IMR-90 (cell line): ENCODE results near the gene ALKBH1. TPM values are rescaled to one million over a fixed set of nuclear protein-coding genes. Genes with fewer than 3 reads are reported as not detected.

Source experiments
- ATAC-seq: fragments of 200-7000 bp; cut with Tn5 transposase; 2 replicates; pipeline ENCODE4 v1.9.1; 2020; ENCODE audit warnings: low read depth, mild to moderate bottlenecking, moderate library complexity
- BruUV-seq: library from RNA; stranded (reverse); fragments of 400-500 nt; replicated peaks from 2 replicates; lab custom pipeline; 2021; lab: Mats Ljungman, UMichigan
- CTCF ChIA-PET: fragments of 300-600 bp; formaldehyde crosslinking; extraction: SDS; loops from one replicate; lab custom pipeline; 2021; ENCODE audit warnings: antibody characterized with exemption; lab: Yijun Ruan, JAX
- POLR2A ChIA-PET: fragments of 300-600 bp; sonication (Branson Sonifier 250); formaldehyde crosslinking; loops from one replicate; lab custom pipeline; 2022; ENCODE audit warnings: antibody characterized with exemption; ENCODE audit not compliant: unreplicated experiment; lab: Charles Lee
- DNase-seq: peaks from one replicate; pipeline ENCODE4 v3.0.0; 2013
- H2AFZ ChIP-seq: replicated peaks from 2 replicates; pipeline ENCODE3; 2013; ENCODE audit warnings: low read length, mild to moderate bottlenecking; ENCODE audit not compliant: poor library complexity
- H2AK5ac ChIP-seq: 2 replicates; pipeline ENCODE4 v1.6.1; 2013; ENCODE audit warnings: low read depth, low read length, inconsistent platforms
- H2AK9ac ChIP-seq: replicated peaks from 2 replicates; pipeline ENCODE3; 2013; ENCODE audit warnings: mild to moderate bottlenecking, low read depth, low read length, moderate library complexity; ENCODE audit not compliant: poor library complexity
- H2BK120ac ChIP-seq: 2 replicates; pipeline ENCODE4 v1.6.1; 2013; ENCODE audit warnings: low read depth, low read length, inconsistent platforms
- H2BK15ac ChIP-seq: 3 replicates; pipeline ENCODE4 v1.6.1; 2013; ENCODE audit warnings: low read depth, low read length, inconsistent platforms
- H2BK20ac ChIP-seq: 2 replicates; pipeline ENCODE4 v1.6.1; 2013; ENCODE audit warnings: low read depth, mild to moderate bottlenecking, inconsistent platforms, low read length, moderate library complexity
- H2BK5ac ChIP-seq: 2 replicates; pipeline ENCODE4 v1.6.1; 2013; ENCODE audit warnings: mild to moderate bottlenecking, low read depth, low read length, inconsistent platforms; ENCODE audit not compliant: poor library complexity, severe bottlenecking
- H3K14ac ChIP-seq: replicated peaks from 2 replicates; pipeline ENCODE4 v1.6.1; 2013; ENCODE audit warnings: low read depth, low read length, inconsistent platforms
- H3K18ac ChIP-seq: 2 replicates; pipeline ENCODE4 v1.6.1; 2013; ENCODE audit warnings: low read depth, low read length, control low read depth
- H3K23ac ChIP-seq: 2 replicates; pipeline ENCODE4 v1.6.1; 2013; ENCODE audit warnings: low read depth, low read length, inconsistent platforms
- H3K27ac ChIP-seq: 2 replicates; pipeline ENCODE4 v1.5.1; 2013; ENCODE audit warnings: mild to moderate bottlenecking, control low read depth, low read length; ENCODE audit not compliant: insufficient read depth
- H3K27me3 ChIP-seq: 2 replicates; pipeline ENCODE4 v1.6.1; 2013; ENCODE audit warnings: low read length; ENCODE audit not compliant: control insufficient read depth, insufficient read depth
- H3K36me3 ChIP-seq: 2 replicates; pipeline ENCODE4 v1.6.1; 2013; ENCODE audit warnings: low read length, mixed read lengths; ENCODE audit not compliant: control insufficient read depth, insufficient read depth
- H3K4ac ChIP-seq: 2 replicates; pipeline ENCODE4 v1.6.1; 2013; ENCODE audit warnings: low read depth, low read length, inconsistent platforms
- H3K4me1 ChIP-seq: 2 replicates; pipeline ENCODE4 v1.6.1; 2013; ENCODE audit warnings: low read length, mixed read lengths; ENCODE audit not compliant: control insufficient read depth, insufficient read depth
- H3K4me2 ChIP-seq: 2 replicates; pipeline ENCODE4 v1.6.1; 2013; ENCODE audit warnings: low read depth, mild to moderate bottlenecking, control low read depth, low read length, moderate library complexity
- H3K4me3 ChIP-seq: 2 replicates; pipeline ENCODE4 v1.5.1; 2013; ENCODE audit warnings: low read depth, mild to moderate bottlenecking, control low read depth, low read length, moderate library complexity; ENCODE audit not compliant: insufficient read depth
- H3K56ac ChIP-seq: 2 replicates; pipeline ENCODE4 v1.6.1; 2013; ENCODE audit warnings: low read length, inconsistent platforms; ENCODE audit not compliant: insufficient read depth; ENCODE audit errors: extremely low read depth
- H3K79me1 ChIP-seq, 2 experiments: 2 replicates each; pipeline ENCODE4 v1.6.1; 2013; ENCODE audit warnings: low read length in 2 of 2, inconsistent platforms in 1 of 2, low read depth in 1 of 2
- H3K9ac ChIP-seq: 2 replicates; pipeline ENCODE4 v1.6.1; 2013; ENCODE audit warnings: low read depth, low read length, control low read depth
- H3K9me1 ChIP-seq: 2 replicates; pipeline ENCODE4 v1.6.1; 2013; ENCODE audit warnings: low read length, inconsistent platforms; ENCODE audit not compliant: insufficient read depth
- H3K9me3 ChIP-seq: 2 replicates; pipeline ENCODE4 v1.6.1; 2013; ENCODE audit warnings: low read length; ENCODE audit not compliant: control insufficient read depth, insufficient read depth
- H4K20me1 ChIP-seq: 2 replicates; pipeline ENCODE4 v1.6.1; 2013; ENCODE audit warnings: low read length, inconsistent platforms; ENCODE audit not compliant: insufficient read depth
- H4K5ac ChIP-seq: 2 replicates; pipeline ENCODE4 v1.6.1; 2013; ENCODE audit warnings: mild to moderate bottlenecking, low read depth, low read length, control low read depth
- H4K8ac ChIP-seq, 2 experiments: 2 replicates each; pipeline ENCODE4 v1.6.1; 2013; ENCODE audit warnings: low read depth in 2 of 2, low read length in 2 of 2, control low read depth in 1 of 2, inconsistent platforms in 1 of 2
- H4K91ac ChIP-seq: 2 replicates; pipeline ENCODE4 v1.6.1; 2013; ENCODE audit warnings: low read depth, low read length, inconsistent platforms; ENCODE audit not compliant: insufficient read depth
- CTCF ChIP-seq: conservative IDR thresholded peaks from 2 replicates; pipeline ENCODE4 v1.5.1; 2012; ENCODE audit warnings: mild to moderate bottlenecking, low read depth, low read length, improper control_type of control experiment
- MAFK ChIP-seq: IDR thresholded peaks from 2 replicates; pipeline ENCODE4 v1.6.1; 2012; ENCODE audit warnings: low read depth, low read length, improper control_type of control experiment
- POLR2A ChIP-seq: IDR thresholded peaks from 2 replicates; pipeline ENCODE4 v1.6.1; 2012; ENCODE audit warnings: mild to moderate bottlenecking, low read depth, low read length
- SMC3 ChIP-seq: fragments of 150-350 bp; IDR thresholded peaks from 2 replicates; pipeline ENCODE4 v1.6.1; 2016; ENCODE audit warnings: low read depth, mild to moderate bottlenecking, antibody characterized with exemption, low read length, moderate library complexity
- WGBS, 2 experiments: methylation state at CpG; one replicate each; pipeline versions ENCODE4 v1.1.5 to v1.1.7; 2013; ENCODE audit warnings: missing lambda C conversion rate in 2 of 2; ENCODE audit not compliant: insufficient read length in 1 of 2; ENCODE audit errors: extremely low coverage in 2 of 2; 5-methylcytosine and 5-hydroxymethylcytosine counted together
- dilution Hi-C: fragments of 300-500 bp; cut with HindIII; formaldehyde crosslinking; loops from one replicate; pipeline ENCODE4 v1.14.3; 2018; ENCODE audit warnings: low sequenced_read_pairs; ENCODE audit not compliant: unreplicated experiment
- in situ Hi-C: fragments of 300-500 bp; cut with MboI; formaldehyde crosslinking; loops from 3 replicates; pipeline ENCODE4 v1.14.3; 2019; ENCODE audit warnings: low sequenced_read_pairs, inconsistent platforms, mixed read lengths
- intact Hi-C: fragments of 100-400 bp; cut with micrococcal nuclease; formaldehyde crosslinking; loops from 2 replicates; pipeline ENCODE4 v1.10.0; 2022
- polyA plus RNA-seq, 3 experiments: library from polyadenylated mRNA; depleted of rRNA; stranded (reverse); fragments of >200 nt; gene quantifications; 2 replicates each; pipeline ENCODE4 v1.2.3, GENCODE V29; 2012; ENCODE audit warnings: low replicate concordance in 1 of 3
- total RNA-seq: library from RNA; depleted of rRNA; stranded (reverse); fragments of >200 nt; gene quantifications from 2 replicates; pipeline ENCODE4 v1.2.3, GENCODE V29; 2012

Gene ALKBH1
- total and polyA plus RNA-seq, 2 of the 4 experiments (the other 2 are of a cell fraction): 10.0 to 10.8 TPM

GRCh38 chr14:77654001-77654441 is 53.8 kb downstream of the ALKBH1 start:
- H2BK15ac ChIP-seq: no peak overlapping the region
- H3K18ac ChIP-seq: no peak overlapping the region
- intact Hi-C loops (loop anchor here (10.0 kb wide), 1 partner anchor 941 kb away; no protein-coding TSS in a partner anchor), in situ Hi-C loops (no loop called here), dilution Hi-C loops (no loop called here)
- no peak for TF ChIP-seq MAFK
- no peak for TF ChIP-seq SMC3
- no peak for TF ChIP-seq CTCF
- no peak for TF ChIP-seq POLR2A
- no peak overlapping the region for H3K14ac ChIP-seq
- no peak overlapping the region for H3K27ac ChIP-seq
- POLR2A ChIA-PET: no interaction called here
- H3K56ac ChIP-seq: no peak overlapping the region
- 90% methylated on average over 3 of the region's 11 CpGs; no CpG with 5 or more reads in 1 of the 2 experiments for WGBS, 2 experiments
- H2BK20ac ChIP-seq: no peak overlapping the region
- no peaks in the 10 kb centered on the region for H3K4me1 ChIP-seq
- H2BK120ac ChIP-seq: no peak overlapping the region
- H2AK5ac ChIP-seq: no peak overlapping the region
- H3K9me3 ChIP-seq: no peaks in the 10 kb centered on the region
- H3K9me1 ChIP-seq: no peaks in the 10 kb centered on the region
- no peak for ATAC-seq
- no peak overlapping the region for H3K4me3 ChIP-seq
- H3K27me3 ChIP-seq: no peaks in the 10 kb centered on the region
- no peak overlapping the region for H3K23ac ChIP-seq
- H3K36me3 ChIP-seq: no peaks in the 10 kb centered on the region
- H3K4ac ChIP-seq: no peak overlapping the region
- H4K91ac ChIP-seq: no peak overlapping the region
- no peak overlapping the region for H3K4me2 ChIP-seq
- DNase-seq: no peak
- CTCF ChIA-PET: no interaction called here
- H4K20me1 ChIP-seq: no peaks in the 10 kb centered on the region
- no TSS peak for BruUV-seq
- H2AK9ac ChIP-seq: no peak overlapping the region
- no peak overlapping the region for H3K9ac ChIP-seq
- no peaks in the 10 kb centered on the region for H3K79me1 ChIP-seq
- H2BK5ac ChIP-seq: no peak overlapping the region
- H4K8ac ChIP-seq: no peak overlapping the region
- peak overlapping the region; percentile 26 for H2AFZ ChIP-seq
- H4K5ac ChIP-seq: no peak overlapping the region
